ENCODE measurements around the gene DDTL. TPM values are rescaled to one million over a fixed set of nuclear protein-coding genes. Genes with fewer than 3 reads are reported as not detected.
A peak's percentile ranks its signal among the peaks of the same experiment; 100 is the strongest.
"Not testable (repeated sequence)": the region's sequence is repeated elsewhere in the genome, so short reads cannot be mapped to it uniquely, and the experiment has no call there.

Gene DDTL
- total RNA-seq, 1 donor from 2014 or later = not detected

DNA sequence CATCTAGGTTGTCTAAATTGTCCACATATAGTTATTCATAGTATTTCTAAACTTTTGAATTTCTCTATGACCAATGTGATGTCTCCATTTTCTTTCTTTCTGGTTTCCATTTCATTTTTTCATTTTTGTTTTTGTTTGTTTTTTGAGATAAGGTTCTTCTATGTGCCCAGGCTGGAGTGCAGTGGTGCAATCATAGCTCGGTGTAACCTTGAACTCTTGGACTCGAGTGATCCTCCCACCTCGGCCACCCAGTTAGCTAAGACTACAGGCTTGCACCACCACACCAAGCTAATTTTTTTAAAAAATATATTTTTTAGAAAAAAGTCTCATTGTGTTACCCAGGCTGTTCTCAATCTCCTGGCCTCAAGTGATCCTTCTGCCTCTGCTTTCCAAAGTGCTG is 30.4 kb downstream of the DDTL start:
- no peaks in the 10 kb centered on the region for H3K36me3 Mint-ChIP-seq (ENCODE audit: low read depth)
- peaks cover 6% of the 10 kb centered on the region for H3K4me1 Mint-ChIP-seq
- no peak for DNase-seq (ENCODE audit: low read depth, low spot score)
- no peak overlapping the region for H3K4me3 Mint-ChIP-seq
- H3K9me3 Mint-ChIP-seq = peaks cover 2% of the 10 kb centered on the region
- peaks cover 6% of the 10 kb centered on the region for H3K27me3 Mint-ChIP-seq (ENCODE audit: low read depth)
- no peak overlapping the region for H3K27ac Mint-ChIP-seq (ENCODE audit: unreplicated experiment)
- TF ChIP-seq, protein P1, sequence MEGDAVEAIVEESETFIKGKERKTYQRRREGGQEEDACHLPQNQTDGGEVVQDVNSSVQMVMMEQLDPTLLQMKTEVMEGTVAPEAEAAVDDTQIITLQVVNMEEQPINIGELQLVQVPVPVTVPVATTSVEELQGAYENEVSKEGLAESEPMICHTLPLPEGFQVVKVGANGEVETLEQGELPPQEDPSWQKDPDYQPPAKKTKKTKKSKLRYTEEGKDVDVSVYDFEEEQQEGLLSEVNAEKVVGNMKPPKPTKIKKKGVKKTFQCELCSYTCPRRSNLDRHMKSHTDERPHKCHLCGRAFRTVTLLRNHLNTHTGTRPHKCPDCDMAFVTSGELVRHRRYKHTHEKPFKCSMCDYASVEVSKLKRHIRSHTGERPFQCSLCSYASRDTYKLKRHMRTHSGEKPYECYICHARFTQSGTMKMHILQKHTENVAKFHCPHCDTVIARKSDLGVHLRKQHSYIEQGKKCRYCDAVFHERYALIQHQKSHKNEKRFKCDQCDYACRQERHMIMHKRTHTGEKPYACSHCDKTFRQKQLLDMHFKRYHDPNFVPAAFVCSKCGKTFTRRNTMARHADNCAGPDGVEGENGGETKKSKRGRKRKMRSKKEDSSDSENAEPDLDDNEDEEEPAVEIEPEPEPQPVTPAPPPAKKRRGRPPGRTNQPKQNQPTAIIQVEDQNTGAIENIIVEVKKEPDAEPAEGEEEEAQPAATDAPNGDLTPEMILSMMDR (conservative IDR thresholded peaks at IDR 0.05) = no peak

- H3K27ac Mint-ChIP-seq (ENCODE audit: unreplicated experiment); H3K36me3 Mint-ChIP-seq (ENCODE audit: low read depth); H3K27me3 Mint-ChIP-seq (ENCODE audit: low read depth); DNase-seq (ENCODE audit: low read depth, low spot score); H3K9me3 Mint-ChIP-seq; H3K4me3 Mint-ChIP-seq: not testable (repeated sequence)
- H3K4me1 Mint-ChIP-seq = peaks cover 14% of the 10 kb centered on the region
Measured at GRCh38 chr22:23999779-24000178, 33.1 kb downstream of the DDTL start.

GRCh38 chr22:24001314-24001713 is 34.6 kb downstream of the DDTL start:
- DNase-seq (ENCODE audit: low read depth, low spot score) = no peak
- TF ChIP-seq, protein P1 (conservative IDR thresholded peaks at IDR 0.05) = no peak
- Mint-ChIP-seq H3K36me3 (ENCODE audit: low read depth) (no peaks in the 10 kb centered on the region), H3K27ac (ENCODE audit: unreplicated experiment) (peak overlapping the region; percentile 89), H3K9me3 (peaks cover under 1% of the 10 kb centered on the region), H3K27me3 (ENCODE audit: low read depth) (peaks cover 2% of the 10 kb centered on the region), H3K4me1 (peaks cover 14% of the 10 kb centered on the region), H3K4me3 (no peak overlapping the region)

GRCh38 chr22:24002272-24002671 is 35.6 kb downstream of the DDTL start:
- Mint-ChIP-seq H3K4me3 (no peak overlapping the region), H3K27ac (ENCODE audit: unreplicated experiment) (peak overlapping the region; percentile 73), H3K27me3 (ENCODE audit: low read depth) (no peaks in the 10 kb centered on the region), H3K9me3 (no peaks in the 10 kb centered on the region), H3K4me1 (peaks cover 14% of the 10 kb centered on the region), H3K36me3 (ENCODE audit: low read depth) (no peaks in the 10 kb centered on the region)
- DNase-seq (ENCODE audit: low read depth, low spot score) = no peak
- TF ChIP-seq, protein P1 (conservative IDR thresholded peaks at IDR 0.05) = no peak

DNA sequence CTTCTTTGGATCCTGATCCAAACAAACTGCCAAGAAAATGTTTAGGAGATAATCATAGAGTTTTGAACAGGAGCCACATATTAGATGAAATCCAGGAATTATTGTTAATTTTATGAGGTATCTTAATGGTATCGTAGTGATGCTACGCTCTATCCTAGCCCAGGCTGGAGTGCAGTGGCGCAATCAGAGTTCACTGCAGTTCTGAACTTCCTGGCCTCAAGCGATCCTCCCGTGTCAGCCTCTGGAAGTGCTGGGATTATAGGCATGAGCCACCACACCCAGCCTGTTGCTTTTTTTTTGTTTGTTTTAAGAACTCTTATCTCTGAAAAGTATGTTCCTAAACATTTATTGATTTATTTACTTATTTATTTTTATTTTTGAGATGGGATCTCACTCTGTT is 36.2 kb downstream of the DDTL start:
- Mint-ChIP-seq H3K27me3 (ENCODE audit: low read depth) (no peaks in the 10 kb centered on the region), H3K4me1 (peaks cover 14% of the 10 kb centered on the region), H3K27ac (ENCODE audit: unreplicated experiment) (no peak overlapping the region), H3K9me3 (no peaks in the 10 kb centered on the region), H3K4me3 (no peak overlapping the region), H3K36me3 (ENCODE audit: low read depth) (no peaks in the 10 kb centered on the region)
- DNase-seq (ENCODE audit: low read depth, low spot score) = no peak
- TF ChIP-seq, protein P1 (conservative IDR thresholded peaks at IDR 0.05) = no peak

GRCh38 chr22:24003887-24004286 is 37.2 kb downstream of the DDTL start:
- Mint-ChIP-seq H3K4me3 (no peak overlapping the region), H3K36me3 (ENCODE audit: low read depth) (no peaks in the 10 kb centered on the region), H3K9me3 (no peaks in the 10 kb centered on the region), H3K27ac (ENCODE audit: unreplicated experiment) (no peak overlapping the region), H3K4me1 (peaks cover 15% of the 10 kb centered on the region), H3K27me3 (ENCODE audit: low read depth) (no peaks in the 10 kb centered on the region)
- DNase-seq (ENCODE audit: low read depth, low spot score) = no peak
- TF ChIP-seq, protein P1 (conservative IDR thresholded peaks at IDR 0.05) = no peak
